HEK293T (cell line): ENCODE data around the gene SH3PXD2A.

Experiments
- ARNT ChIP-seq: fragments of 450-650 bp; IDR thresholded peaks from 2 replicates; pipeline ENCODE4 v1.6.1; 2017; ENCODE audit warnings: mild to moderate bottlenecking
- BHLHE40 ChIP-seq: fragments of 450-650 bp; IDR thresholded peaks from 2 replicates; pipeline ENCODE4 v1.6.1; 2016; ENCODE audit warnings: mild to moderate bottlenecking, moderate library complexity, borderline replicate concordance
- ELF4 ChIP-seq: fragments of 450-650 bp; IDR thresholded peaks from 2 replicates; pipeline ENCODE4 v1.6.1; 2017; ENCODE audit warnings: antibody characterized with exemption
- FOXA1 ChIP-seq: fragments of 450-650 bp; IDR thresholded peaks from 2 replicates; pipeline ENCODE4 v1.6.1; 2016; ENCODE audit warnings: mild to moderate bottlenecking
- FOXM1 ChIP-seq: fragments of 450-650 bp; IDR thresholded peaks from 2 replicates; pipeline ENCODE4 v1.6.1; 2017; ENCODE audit warnings: mild to moderate bottlenecking, borderline replicate concordance
- HDGF ChIP-seq: fragments of 450-650 bp; IDR thresholded peaks from 2 replicates; pipeline ENCODE4 v1.6.1; 2017; ENCODE audit warnings: antibody characterized with exemption, borderline replicate concordance
- LEF1 ChIP-seq: fragments of 450-650 bp; IDR thresholded peaks from 2 replicates; pipeline ENCODE4 v1.6.1; 2017; ENCODE audit warnings: mild to moderate bottlenecking, borderline replicate concordance
- NFRKB ChIP-seq: fragments of 450-650 bp; IDR thresholded peaks from 2 replicates; pipeline ENCODE4 v1.6.1; 2016; ENCODE audit warnings: mild to moderate bottlenecking, moderate library complexity
- PKNOX1 ChIP-seq: fragments of 450-650 bp; IDR thresholded peaks from 2 replicates; pipeline ENCODE4 v1.6.1; 2016
- SP1 ChIP-seq: fragments of 450-650 bp; IDR thresholded peaks from 2 replicates; pipeline ENCODE4 v1.6.1; 2017
- SUZ12 ChIP-seq: fragments of 450-650 bp; IDR thresholded peaks from 2 replicates; pipeline ENCODE4 v1.6.1; 2016; ENCODE audit warnings: mild to moderate bottlenecking
- TARDBP ChIP-seq: fragments of 450-650 bp; IDR thresholded peaks from 2 replicates; pipeline ENCODE4 v1.6.1; 2016
- ZNF384 ChIP-seq: fragments of 450-650 bp; IDR thresholded peaks from 2 replicates; pipeline ENCODE4 v1.6.1; 2016

DNA sequence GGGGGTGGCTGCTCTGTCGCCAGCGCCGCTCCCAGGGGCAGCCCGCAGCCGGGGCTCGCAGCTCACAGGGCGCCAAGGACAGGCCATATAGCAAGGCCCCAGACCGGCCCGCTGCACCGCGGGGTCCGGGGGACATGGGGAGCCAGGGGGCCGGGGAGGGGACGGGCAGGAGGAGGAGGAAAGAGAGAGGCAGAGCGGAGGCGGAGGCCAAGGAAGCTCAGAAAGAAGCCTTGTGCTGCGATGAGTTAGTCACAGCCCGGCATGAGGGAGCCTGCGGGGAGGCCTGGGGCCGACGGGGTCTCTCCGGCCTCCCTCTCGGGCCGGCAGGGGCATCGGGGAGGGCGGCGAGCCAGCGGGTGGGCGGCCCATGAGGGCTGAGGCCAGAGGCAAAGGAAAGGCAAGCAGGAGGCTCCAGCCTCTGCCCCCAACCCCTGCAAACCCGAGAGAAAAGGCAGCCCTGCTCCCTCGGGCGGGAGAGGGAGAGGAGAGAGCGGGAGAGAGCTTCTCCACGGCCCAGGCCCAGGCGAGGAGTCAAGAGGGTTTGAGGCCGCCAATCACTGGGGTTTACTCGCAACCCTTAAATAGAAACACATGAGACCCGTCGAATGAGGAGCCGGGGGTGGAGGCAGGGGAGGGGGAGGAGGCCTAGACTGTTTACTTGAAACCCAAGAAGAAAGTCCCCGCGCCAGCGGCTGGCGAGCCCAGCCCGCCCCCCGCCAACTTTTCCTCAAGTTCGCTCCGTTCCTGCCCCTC lies 194.0 kb downstream of the SH3PXD2A start:
- TF ChIP-seq LEF1, result no peak
- TF ChIP-seq SP1, result no peak
- TF ChIP-seq FOXM1, result no peak
- 0 out of 2 replicates have a peak, but pooled peaks have one; percentile 12 for TF ChIP-seq ELF4
- no peak for TF ChIP-seq HDGF
- no peak for TF ChIP-seq ARNT
- TF ChIP-seq ZNF384, result no peak
- peak; percentile 91 for TF ChIP-seq PKNOX1
- TF ChIP-seq BHLHE40, result no peak
- TF ChIP-seq TARDBP, result no peak
- no peak for TF ChIP-seq NFRKB
- no peak for TF ChIP-seq SUZ12
- TF ChIP-seq FOXA1, result no peak
